GM21390 (cell line): ENCODE measurements around the gene BEST1.
"Not testable (repeated sequence)": the region's sequence is repeated elsewhere in the genome, so short reads cannot be mapped to it uniquely, and the experiment has no call there.

Source experiments
- ATAC-seq: cut with Tn5 transposase; IDR thresholded peaks from one replicate; pipeline ENCODE4 v1.9.1; 2021; ENCODE audit not compliant: unreplicated experiment

Gene BEST1

GRCh38 chr11:61947486-61948210 is 2.5 kb upstream of the BEST1 start:
- ATAC-seq: peak; percentile 46

GRCh38 chr11:61948505-61948904 is 1.6 kb upstream of the BEST1 start:
- ATAC-seq: no peak

GRCh38 chr11:61949169-61950034 is 749 bp upstream of the BEST1 start:
- no peak for ATAC-seq

- ATAC-seq: no peak
Measured at GRCh38 chr11:61951484-61952135, 1.5 kb downstream of the BEST1 start.

GRCh38 chr11:61952882-61953281 is 2.7 kb downstream of the BEST1 start:
- ATAC-seq: no peak

- not testable (repeated sequence) for ATAC-seq
Measured at GRCh38 chr11:61953632-61954031, 3.5 kb downstream of the BEST1 start.

GRCh38 chr11:61954106-61954850 is 4.1 kb downstream of the BEST1 start:
- ATAC-seq: no peak

- ATAC-seq: no peak
Measured at GRCh38 chr11:61954851-61955421, 4.8 kb downstream of the BEST1 start.

- no peak for ATAC-seq
Measured at GRCh38 chr11:61955422-61956135, 5.4 kb downstream of the BEST1 start.

GRCh38 chr11:61956191-61957020 is 6.3 kb downstream of the BEST1 start:
- no peak for ATAC-seq

GRCh38 chr11:61957021-61957770 is 7.0 kb downstream of the BEST1 start:
- no peak for ATAC-seq

GRCh38 chr11:61958590-61958989 is 8.4 kb downstream of the BEST1 start:
- no peak for ATAC-seq

GRCh38 chr11:61959114-61959513 is 9.0 kb downstream of the BEST1 start:
- no peak for ATAC-seq

- ATAC-seq: no peak
Measured at GRCh38 chr11:61959678-61960077, 9.5 kb downstream of the BEST1 start.

GRCh38 chr11:61960532-61960931 is 10.4 kb downstream of the BEST1 start:
- ATAC-seq: no peak

GRCh38 chr11:61961570-61962212 is 11.5 kb downstream of the BEST1 start:
- no peak for ATAC-seq

GRCh38 chr11:61962213-61963015 is 12.3 kb downstream of the BEST1 start:
- no peak for ATAC-seq
